NB4 (cell line): ENCODE measurements around the gene CRB1.
A peak's percentile ranks its signal among the peaks of the same experiment; 100 is the strongest.
"Not testable (repeated sequence)": the region's sequence is repeated elsewhere in the genome, so short reads cannot be mapped to it uniquely, and the experiment has no call there.

ENCODE experiments used
- DNase-seq: peaks from one replicate; pipeline ENCODE4 v3.0.0; 2010; ENCODE audit warnings: low read depth
- H3K4me3 ChIP-seq: one replicate; pipeline ENCODE4 v1.5.1; 2011; ENCODE audit warnings: mild to moderate bottlenecking, low read depth, low read length, moderate library complexity
- MYC ChIP-seq: IDR thresholded peaks from 2 replicates; pipeline ENCODE4 v1.6.1; 2011; ENCODE audit warnings: low read depth, low read length
- POLR2A ChIP-seq: IDR thresholded peaks from 2 replicates; pipeline ENCODE4 v1.6.1; 2011; ENCODE audit warnings: mild to moderate bottlenecking; ENCODE audit not compliant: insufficient read length; ENCODE audit errors: extremely low read depth
- TF ChIP-seq, protein P1 (sequence below): IDR thresholded peaks from one replicate; pipeline ENCODE4 v1.5.1; 2012; ENCODE audit warnings: low read depth, low read length
- TF ChIP-seq, protein P2 (sequence below): IDR thresholded peaks from 2 replicates; pipeline ENCODE4 v1.6.1; 2011; ENCODE audit warnings: low read depth, low read length

Gene CRB1

DNA sequence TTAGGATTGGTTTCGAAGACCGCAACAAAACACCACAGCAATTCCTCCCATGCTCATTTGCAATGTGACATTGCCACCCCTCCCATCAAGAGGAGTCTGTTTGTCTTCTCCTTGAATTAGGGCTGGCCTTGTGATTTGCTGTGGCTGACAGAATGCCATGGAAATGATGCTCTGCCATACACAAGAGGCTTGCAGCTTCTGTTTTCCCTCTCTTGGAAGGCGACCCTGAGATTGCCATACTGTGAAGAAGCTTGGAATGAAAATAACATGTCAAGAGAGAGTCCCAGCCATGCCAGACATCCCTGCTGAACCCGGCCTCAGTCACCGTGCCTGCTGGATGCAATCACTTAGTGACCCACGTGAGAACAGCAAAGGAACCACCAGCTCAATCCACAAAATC lies 212.4 kb downstream of the CRB1 start:
- DNase-seq, result no peak
- H3K4me3 ChIP-seq, result no peak overlapping the region
- TF ChIP-seq, protein P1, sequence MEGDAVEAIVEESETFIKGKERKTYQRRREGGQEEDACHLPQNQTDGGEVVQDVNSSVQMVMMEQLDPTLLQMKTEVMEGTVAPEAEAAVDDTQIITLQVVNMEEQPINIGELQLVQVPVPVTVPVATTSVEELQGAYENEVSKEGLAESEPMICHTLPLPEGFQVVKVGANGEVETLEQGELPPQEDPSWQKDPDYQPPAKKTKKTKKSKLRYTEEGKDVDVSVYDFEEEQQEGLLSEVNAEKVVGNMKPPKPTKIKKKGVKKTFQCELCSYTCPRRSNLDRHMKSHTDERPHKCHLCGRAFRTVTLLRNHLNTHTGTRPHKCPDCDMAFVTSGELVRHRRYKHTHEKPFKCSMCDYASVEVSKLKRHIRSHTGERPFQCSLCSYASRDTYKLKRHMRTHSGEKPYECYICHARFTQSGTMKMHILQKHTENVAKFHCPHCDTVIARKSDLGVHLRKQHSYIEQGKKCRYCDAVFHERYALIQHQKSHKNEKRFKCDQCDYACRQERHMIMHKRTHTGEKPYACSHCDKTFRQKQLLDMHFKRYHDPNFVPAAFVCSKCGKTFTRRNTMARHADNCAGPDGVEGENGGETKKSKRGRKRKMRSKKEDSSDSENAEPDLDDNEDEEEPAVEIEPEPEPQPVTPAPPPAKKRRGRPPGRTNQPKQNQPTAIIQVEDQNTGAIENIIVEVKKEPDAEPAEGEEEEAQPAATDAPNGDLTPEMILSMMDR, result no peak
- no peak for TF ChIP-seq POLR2A
- TF ChIP-seq, protein P2, sequence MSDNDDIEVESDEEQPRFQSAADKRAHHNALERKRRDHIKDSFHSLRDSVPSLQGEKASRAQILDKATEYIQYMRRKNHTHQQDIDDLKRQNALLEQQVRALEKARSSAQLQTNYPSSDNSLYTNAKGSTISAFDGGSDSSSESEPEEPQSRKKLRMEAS, result no peak
- no peak for TF ChIP-seq MYC

GRCh38 chr1:197481101-197481500 lies 213.0 kb downstream of the CRB1 start:
- peak; percentile 30 for DNase-seq
- TF ChIP-seq POLR2A, result no peak
- TF ChIP-seq, protein P1, result no peak
- TF ChIP-seq, protein P2, result peak; percentile 61; the same call in 1 of the 2 replicates
- TF ChIP-seq MYC, result peak; percentile 51; the same call in 1 of the 2 replicates

GRCh38 chr1:197485790-197486189 lies 217.7 kb downstream of the CRB1 start:
- no peak overlapping the region for H3K4me3 ChIP-seq
- TF ChIP-seq, protein P2, result no peak
- TF ChIP-seq POLR2A, result no peak
- no peak for DNase-seq

More at GRCh38 chr1:197481101-197481500, 213.0 kb downstream of the CRB1 start:
- no peak overlapping the region for H3K4me3 ChIP-seq

GRCh38 chr1:197486946-197487345 lies 218.9 kb downstream of the CRB1 start:
- DNase-seq, result no peak

GRCh38 chr1:197491505-197491904 lies 223.5 kb downstream of the CRB1 start:
- not testable (repeated sequence) for DNase-seq, H3K4me3 ChIP-seq

More at GRCh38 chr1:197486946-197487345, 218.9 kb downstream of the CRB1 start:
- H3K4me3 ChIP-seq, result no peak overlapping the region
- no peak for TF ChIP-seq POLR2A
- TF ChIP-seq, protein P2, result no peak
- TF ChIP-seq, protein P1, result no peak
- TF ChIP-seq MYC, result no peak

GRCh38 chr1:197496722-197497121 lies 228.7 kb downstream of the CRB1 start:
- H3K4me3 ChIP-seq, result no peak overlapping the region
- TF ChIP-seq MYC, result no peak
- TF ChIP-seq POLR2A, result no peak
- TF ChIP-seq, protein P2, result no peak
- no peak for DNase-seq

- DNase-seq, result no peak
- TF ChIP-seq POLR2A, result no peak
- H3K4me3 ChIP-seq, result no peak overlapping the region
Measured at GRCh38 chr1:197510691-197511378, 242.8 kb downstream of the CRB1 start.

DNA sequence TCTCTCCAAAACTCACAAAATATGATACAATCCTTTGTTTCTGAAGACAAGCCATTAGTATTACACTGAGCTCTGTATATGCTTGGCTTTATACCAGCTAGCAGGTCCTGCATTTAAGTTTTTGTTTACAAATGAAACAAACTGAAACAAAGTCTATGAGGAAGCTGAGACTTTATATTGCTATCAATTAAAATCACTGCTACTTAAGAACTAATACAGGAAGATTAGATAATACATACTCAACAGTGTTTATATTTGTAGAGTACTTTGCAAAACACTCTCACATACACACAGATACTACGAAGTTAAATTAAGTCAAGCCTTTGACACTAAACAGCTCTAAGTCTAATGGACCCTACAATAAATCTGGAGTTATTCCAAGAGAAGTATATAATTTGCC lies 247.4 kb downstream of the CRB1 start:
- no peak for DNase-seq
- no peak overlapping the region for H3K4me3 ChIP-seq
- TF ChIP-seq, protein P2, result no peak
- TF ChIP-seq, protein P1, result no peak
- TF ChIP-seq MYC, result no peak
- no peak for TF ChIP-seq POLR2A
